ENCODE data around the gene ZFR.

The ZFR gene

GRCh38 chr5:32319926-32320543 lies 124.5 kb downstream of the ZFR start (continued):
- TF ChIP-seq CREB5 (CRISPR knock-in tag; IDR thresholded peaks at IDR 0.05; ENCODE audit: low read depth) (no peak), BACH2 (CRISPR knock-in tag; IDR thresholded peaks at IDR 0.05; ENCODE audit: borderline replicate concordance) (no peak), RARB (CRISPR knock-in tag; IDR thresholded peaks at IDR 0.05) (no peak), ZNF70 (CRISPR knock-in tag; IDR thresholded peaks at IDR 0.05) (no peak)

- TF ChIP-seq CSDC2 (CRISPR knock-in tag; IDR thresholded peaks at IDR 0.05) (no peak), POU6F1 (CRISPR knock-in tag; IDR thresholded peaks at IDR 0.05; ENCODE audit: borderline replicate concordance, low read depth) (no peak), GLIS3 (CRISPR knock-in tag; IDR thresholded peaks at IDR 0.05) (no peak)
- no peak for ATAC-seq
Measured at GRCh38 chr5:32319392-32319791, 125.1 kb downstream of the ZFR start.

GRCh38 chr5:32317041-32317440 lies 127.5 kb downstream of the ZFR start:
- no peak for TF ChIP-seq ZC3H10 (CRISPR knock-in tag; IDR thresholded peaks at IDR 0.05)
- no peak for ATAC-seq

- no peak for ATAC-seq
- no peak for TF ChIP-seq ZNF8 (CRISPR knock-in tag; IDR thresholded peaks at IDR 0.05)
- no peak for TF ChIP-seq BACH2 (CRISPR knock-in tag; IDR thresholded peaks at IDR 0.05; ENCODE audit: borderline replicate concordance)
- no peak for TF ChIP-seq GLIS3 (CRISPR knock-in tag; IDR thresholded peaks at IDR 0.05)
- no peak for TF ChIP-seq ZC3H10 (CRISPR knock-in tag; IDR thresholded peaks at IDR 0.05)
- no peak for TF ChIP-seq PATZ1 (CRISPR knock-in tag; IDR thresholded peaks at IDR 0.05; ENCODE audit: borderline replicate concordance)
- no peak for TF ChIP-seq PPARA (CRISPR knock-in tag; IDR thresholded peaks at IDR 0.05; ENCODE audit: borderline replicate concordance)
- TF ChIP-seq CREB5 (CRISPR knock-in tag; IDR thresholded peaks at IDR 0.05; ENCODE audit: low read depth) = no peak
- no peak for TF ChIP-seq ZNF565 (CRISPR knock-in tag; conservative IDR thresholded peaks at IDR 0.05; ENCODE audit: low read depth)
- TF ChIP-seq SNAI2 (CRISPR knock-in tag; IDR thresholded peaks at IDR 0.05) = no peak
- TF ChIP-seq ISL1 (CRISPR knock-in tag; IDR thresholded peaks at IDR 0.05) = no peak
- no peak for TF ChIP-seq OSR1 (CRISPR knock-in tag; IDR thresholded peaks at IDR 0.05)
- no peak for TF ChIP-seq ZFP30 (CRISPR knock-in tag; IDR thresholded peaks at IDR 0.05)
- no peak for TF ChIP-seq RARB (CRISPR knock-in tag; IDR thresholded peaks at IDR 0.05)
- TF ChIP-seq ZFP3 (CRISPR knock-in tag; IDR thresholded peaks at IDR 0.05) = no peak
Measured at GRCh38 chr5:32315221-32316014, 129.1 kb downstream of the ZFR start.

- no peak for ATAC-seq
- TF ChIP-seq CSDC2 (CRISPR knock-in tag; IDR thresholded peaks at IDR 0.05) (no peak), TOX (CRISPR knock-in tag; IDR thresholded peaks at IDR 0.05; ENCODE audit: borderline replicate concordance) (no peak), PPARA (CRISPR knock-in tag; IDR thresholded peaks at IDR 0.05; ENCODE audit: borderline replicate concordance) (no peak), ISL1 (CRISPR knock-in tag; IDR thresholded peaks at IDR 0.05) (no peak), ZFP3 (CRISPR knock-in tag; IDR thresholded peaks at IDR 0.05) (no peak), TCF4 (CRISPR knock-in tag; IDR thresholded peaks at IDR 0.05; ENCODE audit: borderline replicate concordance) (no peak), TSHZ2 (CRISPR knock-in tag; IDR thresholded peaks at IDR 0.05) (no peak), SNAI2 (CRISPR knock-in tag; IDR thresholded peaks at IDR 0.05) (no peak), OSR1 (CRISPR knock-in tag; IDR thresholded peaks at IDR 0.05) (no peak), ZC3H10 (CRISPR knock-in tag; IDR thresholded peaks at IDR 0.05) (no peak), ZNF70 (CRISPR knock-in tag; IDR thresholded peaks at IDR 0.05) (no peak), ZNF565 (CRISPR knock-in tag; conservative IDR thresholded peaks at IDR 0.05; ENCODE audit: low read depth) (no peak), ARNTL (CRISPR knock-in tag; IDR thresholded peaks at IDR 0.05; ENCODE audit: borderline replicate concordance, low read depth) (no peak), CREB5 (CRISPR knock-in tag; IDR thresholded peaks at IDR 0.05; ENCODE audit: low read depth) (no peak)
Measured at GRCh38 chr5:32314658-32315057, 129.9 kb downstream of the ZFR start.
